Placental epithelial cell (primary cell): ENCODE data around the gene RNF133. TPM values are rescaled to one million over a fixed set of nuclear protein-coding genes. Genes with fewer than 3 reads are reported as not detected.

Experiments
- small RNA-seq: library from RNA; depleted of rRNA; stranded (forward); fragments of <200 nt; gene quantifications from one replicate; pipeline ENCODE3, GENCODE V24; 2012
- total RNA-seq: library from RNA; depleted of rRNA; stranded (reverse); fragments of >200 nt; gene quantifications from 2 replicates; pipeline ENCODE4 v1.2.3, GENCODE V29; 2012

RNF133 gene, protein sequence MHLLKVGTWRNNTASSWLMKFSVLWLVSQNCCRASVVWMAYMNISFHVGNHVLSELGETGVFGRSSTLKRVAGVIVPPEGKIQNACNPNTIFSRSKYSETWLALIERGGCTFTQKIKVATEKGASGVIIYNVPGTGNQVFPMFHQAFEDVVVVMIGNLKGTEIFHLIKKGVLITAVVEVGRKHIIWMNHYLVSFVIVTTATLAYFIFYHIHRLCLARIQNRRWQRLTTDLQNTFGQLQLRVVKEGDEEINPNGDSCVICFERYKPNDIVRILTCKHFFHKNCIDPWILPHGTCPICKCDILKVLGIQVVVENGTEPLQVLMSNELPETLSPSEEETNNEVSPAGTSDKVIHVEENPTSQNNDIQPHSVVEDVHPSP
- total RNA-seq: 3.0 and 23.9 TPM in 2 replicates

DNA sequence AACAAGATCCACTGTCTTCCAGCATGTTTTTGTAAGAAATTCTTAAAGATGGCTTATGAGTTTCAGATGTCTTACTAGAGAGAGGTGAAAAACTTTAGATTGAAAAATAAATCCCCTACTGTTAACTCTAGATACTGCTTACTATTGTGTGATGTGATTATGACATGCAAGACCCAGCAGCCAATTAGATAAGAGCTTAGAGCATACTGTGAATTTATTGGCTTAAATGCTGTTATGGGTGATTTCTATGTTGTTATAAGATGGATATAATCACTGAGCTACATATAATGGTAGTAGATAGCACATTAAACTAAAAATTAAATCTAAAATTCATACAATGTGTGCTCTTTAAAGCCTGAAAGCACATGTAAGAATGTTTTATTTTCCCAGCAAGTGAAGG lies at the start of gene RNF133:
Gene RNF133, minus strand, starts transcription at position 101 of the 400 bp plus-strand sequence. CDS start 199 bp downstream, outside the sequence.

DNA sequence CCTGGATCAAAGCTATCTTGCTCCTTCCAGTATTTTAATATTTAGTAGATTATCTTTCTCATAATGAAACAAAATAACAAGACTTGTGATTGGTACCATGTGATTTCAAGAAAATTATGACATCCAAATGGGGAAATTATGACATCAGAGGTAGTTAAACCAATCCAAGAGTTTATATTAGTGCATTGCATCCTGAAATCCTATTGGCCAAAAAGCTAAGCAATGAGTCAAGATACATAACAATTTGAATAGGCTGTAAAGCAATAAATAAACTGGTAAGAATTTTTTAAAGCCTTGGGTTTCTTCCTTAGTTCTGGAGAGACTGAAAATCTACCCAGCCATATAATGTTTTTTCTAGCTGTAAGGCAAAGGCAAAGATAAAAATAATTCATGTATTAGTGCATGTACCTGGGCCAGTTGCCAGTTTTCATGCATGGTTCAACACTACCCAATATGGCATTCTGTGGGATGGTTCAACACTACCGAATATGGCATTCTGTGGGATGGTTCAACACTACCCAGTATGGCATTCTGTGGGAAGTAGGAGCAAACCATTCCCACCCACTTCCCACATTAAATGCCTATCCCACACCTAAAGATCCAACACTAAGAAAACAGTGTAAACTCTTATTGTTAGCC lies 4.1 kb upstream of the RNF133 start, which contains the start of gene RNF148:
Gene RNF148, minus strand, starts transcription at position 51 of the 639 bp plus-strand sequence. CDS start 172 bp downstream, outside the sequence.

Small RNA genes lying within 50 kb of the gene (small RNA-seq; reads per million reads assigned to genes)
- not detected for gene AC006463.1

Other genes starting within 250 kb of the RNF133 start
- 4.3 and 36.5 TPM in 2 replicates for gene RNF148, start 3.8 kb upstream of the RNF133 start, total RNA-seq
- 70.1 and 484 TPM in 2 replicates for gene CADPS2, start 187.3 kb upstream of the RNF133 start, total RNA-seq